GM10266 (cell line): Measurements from ENCODE around the gene BACE1.

ENCODE experiments used
- DNase-seq: peaks from one replicate; pipeline ENCODE4 v3.0.0; 2012; ENCODE audit errors: extremely low spot score
- TF ChIP-seq, protein P1 (sequence below): IDR thresholded peaks from 2 replicates; pipeline ENCODE4 v1.5.1; 2012; ENCODE audit warnings: mild to moderate bottlenecking, low read depth; ENCODE audit not compliant: control insufficient read depth, insufficient read depth; ENCODE audit errors: missing control alignments

Gene BACE1

DNA sequence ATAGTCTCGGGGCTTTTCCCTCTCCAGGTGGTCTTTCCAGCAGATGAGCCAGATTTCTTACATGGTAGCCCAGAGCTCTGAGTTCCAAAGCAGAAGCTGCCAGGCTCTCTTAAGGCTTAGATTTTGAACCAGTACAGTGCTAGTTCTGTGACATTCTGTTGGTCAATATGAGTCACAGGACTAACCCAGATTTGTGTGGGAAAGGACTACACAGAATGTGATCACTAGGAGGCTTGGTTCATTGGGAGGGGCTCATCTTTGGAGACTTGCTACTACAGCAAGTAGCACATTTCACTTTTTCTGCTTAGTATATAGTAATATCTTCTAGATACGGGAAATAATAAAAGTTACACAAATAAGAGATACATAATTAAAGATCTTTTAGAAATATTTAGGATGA lies 59.5 kb downstream of the BACE1 start:
- TF ChIP-seq, protein P1, sequence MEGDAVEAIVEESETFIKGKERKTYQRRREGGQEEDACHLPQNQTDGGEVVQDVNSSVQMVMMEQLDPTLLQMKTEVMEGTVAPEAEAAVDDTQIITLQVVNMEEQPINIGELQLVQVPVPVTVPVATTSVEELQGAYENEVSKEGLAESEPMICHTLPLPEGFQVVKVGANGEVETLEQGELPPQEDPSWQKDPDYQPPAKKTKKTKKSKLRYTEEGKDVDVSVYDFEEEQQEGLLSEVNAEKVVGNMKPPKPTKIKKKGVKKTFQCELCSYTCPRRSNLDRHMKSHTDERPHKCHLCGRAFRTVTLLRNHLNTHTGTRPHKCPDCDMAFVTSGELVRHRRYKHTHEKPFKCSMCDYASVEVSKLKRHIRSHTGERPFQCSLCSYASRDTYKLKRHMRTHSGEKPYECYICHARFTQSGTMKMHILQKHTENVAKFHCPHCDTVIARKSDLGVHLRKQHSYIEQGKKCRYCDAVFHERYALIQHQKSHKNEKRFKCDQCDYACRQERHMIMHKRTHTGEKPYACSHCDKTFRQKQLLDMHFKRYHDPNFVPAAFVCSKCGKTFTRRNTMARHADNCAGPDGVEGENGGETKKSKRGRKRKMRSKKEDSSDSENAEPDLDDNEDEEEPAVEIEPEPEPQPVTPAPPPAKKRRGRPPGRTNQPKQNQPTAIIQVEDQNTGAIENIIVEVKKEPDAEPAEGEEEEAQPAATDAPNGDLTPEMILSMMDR, result no peak
- DNase-seq, result no peak

- DNase-seq, result no peak
- TF ChIP-seq, protein P1, result no peak
Observed at GRCh38 chr11:117255966-117256365, 60.1 kb downstream of the BACE1 start.

DNA sequence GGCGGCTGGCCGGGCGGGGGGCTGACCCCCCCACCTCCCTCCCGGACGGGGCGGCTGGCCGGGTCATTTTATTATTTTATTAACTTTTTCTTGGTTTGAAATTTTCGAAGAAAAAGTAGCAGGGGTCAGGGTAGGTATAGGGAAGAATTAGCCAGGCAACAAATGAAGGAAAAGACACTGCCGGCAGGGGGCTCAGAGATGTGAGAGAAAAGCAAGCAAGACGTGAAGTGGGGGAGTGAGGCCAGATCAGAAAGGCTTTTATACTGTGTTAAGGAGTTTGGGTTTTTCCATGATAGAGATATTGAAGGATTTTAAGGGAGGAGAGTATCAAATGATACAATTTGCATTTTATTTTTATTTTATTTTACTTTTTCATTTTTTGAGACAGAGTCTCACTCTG lies 64.5 kb downstream of the BACE1 start:
- no peak for DNase-seq
- TF ChIP-seq, protein P1, result no peak

DNA sequence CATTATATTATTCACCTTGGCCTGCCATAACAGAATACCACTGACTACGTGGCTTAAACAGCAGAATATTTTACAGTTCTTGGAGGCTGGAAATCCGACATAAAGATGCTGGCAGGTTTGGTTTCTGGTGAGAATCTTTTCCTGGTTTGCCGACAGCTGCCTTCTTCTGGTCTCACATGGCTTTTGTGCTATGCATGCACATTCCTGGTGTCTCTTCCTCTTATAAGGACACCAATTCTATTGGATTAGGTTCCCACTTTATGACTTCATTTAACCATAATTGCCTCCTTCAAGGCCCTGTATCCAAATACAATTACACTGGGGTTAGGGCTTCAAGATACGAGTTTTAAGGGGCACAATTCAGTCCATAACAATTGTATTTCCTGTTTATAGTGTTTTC lies 66.5 kb downstream of the BACE1 start:
- DNase-seq, result no peak
- TF ChIP-seq, protein P1, result no peak

DNA sequence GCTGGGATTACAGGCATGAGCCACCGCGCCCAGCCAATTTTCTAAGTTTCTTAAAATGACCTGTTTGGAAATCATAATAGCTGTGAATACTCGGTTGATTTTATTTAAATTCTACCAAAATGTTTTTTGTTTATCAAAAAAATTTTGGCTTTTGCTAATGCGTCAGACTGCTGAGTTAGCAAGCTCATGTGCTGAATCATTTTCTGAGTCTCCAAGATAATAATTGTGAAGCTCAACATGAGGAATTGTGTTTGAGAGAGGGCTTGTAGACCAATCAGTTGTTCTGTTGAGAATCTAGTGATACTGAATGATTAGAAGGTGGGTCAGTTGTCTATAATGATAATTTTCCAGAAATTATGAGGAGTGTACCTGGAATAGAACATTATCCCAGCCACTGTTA lies 67.7 kb downstream of the BACE1 start:
- TF ChIP-seq, protein P1, result no peak
- DNase-seq, result no peak

DNA sequence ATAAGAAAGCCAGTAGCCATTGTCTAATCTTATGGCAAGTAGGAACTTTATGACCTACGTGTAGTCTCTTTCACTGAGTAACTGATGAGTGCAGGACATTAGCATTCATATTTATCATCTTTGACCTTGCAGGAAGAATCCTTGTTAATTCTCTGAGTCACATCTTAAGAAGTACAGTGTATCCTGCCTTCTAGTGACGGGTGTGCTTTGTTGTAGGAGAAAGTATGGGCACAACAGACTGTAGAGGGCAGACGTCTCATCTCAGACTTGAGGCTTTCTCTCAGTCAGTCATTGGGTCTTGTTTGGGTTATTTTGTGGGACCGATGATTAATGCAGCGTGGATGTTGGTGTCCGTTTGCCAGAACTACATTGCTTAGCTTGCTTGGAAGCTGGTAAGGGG lies 76.8 kb downstream of the BACE1 start:
- TF ChIP-seq, protein P1, result no peak
- DNase-seq, result no peak

- TF ChIP-seq, protein P1, result no peak
- DNase-seq, result no peak
Observed at GRCh38 chr11:117238221-117238620, 77.8 kb downstream of the BACE1 start.
